Right lobe of liver (tissue), 6 donors: ENCODE data around the gene EPS8L1. TPM values are rescaled to one million over a fixed set of nuclear protein-coding genes. Genes with fewer than 3 reads are reported as not detected.

Experiments
- ATAC-seq, 4 donors: fragments of 200-7000 bp; cut with Tn5 transposase; one replicate each; pipeline ENCODE4 v1.9.1; 2020; ENCODE audit warnings: mild to moderate bottlenecking in 4 of 4, moderate library complexity in 4 of 4
- DNase-seq, 3 donors: peaks; one replicate each; pipeline ENCODE4 v3.0.0-alpha.2; 2020
- H3K27ac ChIP-seq, 3 donors: fragments of 200-600 bp; one replicate each; pipeline ENCODE4 v1.8.0; 2022
- H3K27me3 ChIP-seq, 2 donors: fragments of 200-600 bp; one replicate each; pipeline ENCODE4 v1.8.0; 2022
- H3K36me3 ChIP-seq, 4 donors: fragments of 200-600 bp; sonication (generic) in 1 of 4; one replicate each; pipeline versions ENCODE4 v1.5.1 to v1.8.0; 2017 to 2022; ENCODE audit warnings: control low read depth in 1 of 4
- H3K4me1 ChIP-seq, 4 donors: fragments of 200-600 bp; sonication (generic) in 1 of 4; one replicate each; pipeline versions ENCODE4 v1.5.1 to v1.8.0; 2017 to 2022; ENCODE audit warnings: control low read depth in 1 of 4
- H3K4me3 ChIP-seq, 3 donors: fragments of 200-600 bp; one replicate each; pipeline ENCODE4 v1.8.0; 2022
- H3K9me3 ChIP-seq, 4 donors: fragments of 200-600 bp; sonication (generic) in 1 of 4; one replicate each; pipeline versions ENCODE4 v1.5.1 to v1.8.0; 2017 to 2022; ENCODE audit warnings: control low read depth in 1 of 4
- POLR2A ChIP-seq: fragments of 450-650 bp; IDR thresholded peaks from one replicate; pipeline ENCODE4 v1.6.1; 2017; ENCODE audit warnings: antibody characterized with exemption, mild to moderate bottlenecking
- WGBS: methylation state at CpG from one replicate; pipeline ENCODE4 v1.1.6; 2018; ENCODE audit warnings: low coverage, low lambda C conversion rate; ENCODE audit not compliant: insufficient coverage; ENCODE audit errors: missing lambda C conversion rate; 5-methylcytosine and 5-hydroxymethylcytosine counted together
- intact Hi-C, 2 donors: fragments of 100-400 bp; cut with DNase I; formaldehyde crosslinking; loops; one replicate each; pipeline versions ENCODE4 v1.11.2 to v1.14.1; 2022
- total RNA-seq, 6 experiments: library from RNA; depleted of rRNA in 2 of 6; stranded (reverse); fragments of >200 nt in 2 of 6; fragmentation: NEBNext Ultra II Directional in 3 of 6; extraction: Animal tissue kit (Norgen Biotek cat#: 25700) in 3 of 6; gene quantifications; one replicate each; pipeline versions ENCODE4 v1.1.0 to v1.2.4, GENCODE V29; 2016 to 2023
- TF ChIP-seq, protein P1 (sequence below), 4 donors: fragments of 200-600 bp in 3 of 4; fragments of 450-650 bp in 1 of 4; IDR thresholded peaks; one replicate each; pipeline versions ENCODE4 v1.5.1 to v1.8.0; 2016 to 2022; ENCODE audit warnings: antibody characterized with exemption in 4 of 4, mild to moderate bottlenecking in 2 of 4
- donor health status: DM: no; HTN: yes; CAD: no.
- donor health status: DM: no; HTN: no; CAD: no.
- donor health status: DM: no; HTN: no; CAD: no.
- donor health status: DM: no; HTN: yes; CAD: no.
- donor health status: DM: no; HTN: yes; CAD: no.

The EPS8L1 gene
- total RNA-seq, 6 experiments from 2014 or later: 0.49 to 2.4 (median 1.2) TPM

DNA sequence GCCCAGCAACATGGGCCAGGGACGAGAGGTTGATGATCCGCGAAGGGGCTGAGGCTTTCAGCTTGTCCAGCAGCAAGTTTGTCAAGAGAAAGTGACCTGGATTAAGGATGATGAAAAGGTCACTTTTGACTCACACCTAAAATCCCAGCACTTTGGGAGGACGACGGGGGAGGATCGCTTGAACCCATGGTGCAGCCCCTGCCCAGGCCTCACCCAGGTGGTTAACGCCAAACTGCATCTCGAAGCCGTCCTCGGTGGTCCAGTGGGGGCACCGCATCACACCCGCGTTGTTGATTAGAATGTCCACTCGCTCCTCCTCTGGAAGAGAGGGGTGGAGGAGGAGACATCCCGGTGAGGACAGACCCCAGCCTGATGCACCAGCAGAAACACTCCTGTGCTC is 27.2 kb upstream of the EPS8L1 start:
- Histone ChIP-seq H3K9me3 (no peaks in the 10 kb centered on the region), H3K27ac (no peak overlapping the region), H3K36me3 (peaks cover 6 to 48% (median 26%) of the 10 kb centered on the region in 4 donors), H3K4me3 (no peak overlapping the region), H3K4me1 (no peaks in the 10 kb centered on the region), H3K27me3 (no peaks in the 10 kb centered on the region)
- TF ChIP-seq, protein P1, sequence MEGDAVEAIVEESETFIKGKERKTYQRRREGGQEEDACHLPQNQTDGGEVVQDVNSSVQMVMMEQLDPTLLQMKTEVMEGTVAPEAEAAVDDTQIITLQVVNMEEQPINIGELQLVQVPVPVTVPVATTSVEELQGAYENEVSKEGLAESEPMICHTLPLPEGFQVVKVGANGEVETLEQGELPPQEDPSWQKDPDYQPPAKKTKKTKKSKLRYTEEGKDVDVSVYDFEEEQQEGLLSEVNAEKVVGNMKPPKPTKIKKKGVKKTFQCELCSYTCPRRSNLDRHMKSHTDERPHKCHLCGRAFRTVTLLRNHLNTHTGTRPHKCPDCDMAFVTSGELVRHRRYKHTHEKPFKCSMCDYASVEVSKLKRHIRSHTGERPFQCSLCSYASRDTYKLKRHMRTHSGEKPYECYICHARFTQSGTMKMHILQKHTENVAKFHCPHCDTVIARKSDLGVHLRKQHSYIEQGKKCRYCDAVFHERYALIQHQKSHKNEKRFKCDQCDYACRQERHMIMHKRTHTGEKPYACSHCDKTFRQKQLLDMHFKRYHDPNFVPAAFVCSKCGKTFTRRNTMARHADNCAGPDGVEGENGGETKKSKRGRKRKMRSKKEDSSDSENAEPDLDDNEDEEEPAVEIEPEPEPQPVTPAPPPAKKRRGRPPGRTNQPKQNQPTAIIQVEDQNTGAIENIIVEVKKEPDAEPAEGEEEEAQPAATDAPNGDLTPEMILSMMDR (IDR thresholded peaks at IDR 0.05): no peak
- TF ChIP-seq POLR2A: no peak
- intact Hi-C loops: no loop called here
- DNase-seq (no peak), ATAC-seq (no peak)
- WGBS: 94% methylated on average over 3 of the region's 15 CpGs

DNA sequence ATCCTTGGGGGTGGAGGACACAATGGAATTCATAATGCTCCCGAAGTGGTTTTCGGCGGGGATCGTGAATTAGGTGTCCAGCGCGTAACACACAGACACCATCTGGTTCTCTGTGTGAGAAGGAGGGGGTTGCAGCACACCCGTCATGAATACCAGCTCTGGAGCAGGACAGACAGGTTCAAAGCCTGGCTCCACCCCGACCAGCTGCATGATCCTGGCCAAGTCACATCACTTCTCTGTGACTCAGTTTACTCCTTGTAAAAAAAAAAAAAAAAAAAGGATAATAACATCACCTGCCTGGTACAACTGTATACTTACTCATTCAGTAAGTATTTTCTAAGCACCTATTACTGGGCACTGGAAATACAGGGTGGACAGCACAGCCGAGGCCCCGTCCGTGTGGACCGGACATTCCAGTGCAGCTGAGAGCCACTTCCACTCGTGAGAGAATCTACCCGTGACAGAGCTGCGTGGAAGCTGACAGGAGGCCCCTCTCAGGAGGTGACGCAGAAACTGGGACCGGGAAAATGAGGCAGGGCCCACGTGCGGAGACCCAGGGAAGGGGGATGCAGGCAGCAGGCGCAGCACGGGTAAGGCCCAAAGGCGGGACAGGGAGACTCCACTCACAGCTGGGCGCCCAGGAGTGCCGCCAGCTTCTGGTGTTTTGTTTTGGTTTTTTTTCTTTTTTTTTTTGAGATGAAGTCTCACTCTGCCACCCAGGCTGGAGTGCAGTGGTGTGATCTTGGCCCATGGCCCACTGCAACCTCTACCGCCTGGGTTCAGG is 24.7 kb upstream of the EPS8L1 start:
- Histone ChIP-seq H3K4me1 (no peaks in the 10 kb centered on the region), H3K27ac (no peak overlapping the region), H3K4me3 (no peak overlapping the region), H3K9me3 (no peaks in the 10 kb centered on the region), H3K27me3 (no peaks in the 10 kb centered on the region), H3K36me3 (peaks cover 0 to 50% (median 27%) of the 10 kb centered on the region in 4 donors)
- intact Hi-C loops: no loop called here
- ATAC-seq: no peak
- WGBS: 96% methylated on average over 16 of the region's 25 CpGs
- no peak for TF ChIP-seq POLR2A
- TF ChIP-seq, protein P1 (IDR thresholded peaks at IDR 0.05): no peak
- no peak for DNase-seq

DNA sequence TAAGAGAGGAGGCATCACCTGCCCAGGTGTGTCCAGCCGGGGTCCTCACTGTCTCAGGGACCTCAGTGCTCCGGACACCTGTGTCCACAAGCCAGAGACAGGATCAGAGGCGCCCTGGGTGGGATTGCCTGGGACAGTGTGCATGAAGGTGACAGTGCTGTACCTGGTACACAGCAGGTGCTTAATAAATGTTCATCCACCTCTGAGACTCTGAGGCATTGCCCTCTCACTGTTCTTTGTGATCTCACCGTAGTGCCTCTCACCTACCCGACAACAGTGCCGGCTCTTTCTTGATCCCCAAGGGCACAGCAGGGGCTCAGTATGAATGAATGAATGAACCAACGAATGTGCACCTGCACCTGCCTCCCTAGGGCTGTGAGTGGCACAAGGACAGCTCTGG is 21.9 kb upstream of the EPS8L1 start:
- no peak for TF ChIP-seq POLR2A
- TF ChIP-seq, protein P1 (IDR thresholded peaks at IDR 0.05): no peak
- WGBS: 77% methylated on average over 2 of the region's 7 CpGs
- no peak overlapping the region for H3K27ac ChIP-seq
- H3K36me3 ChIP-seq: peaks cover 0 to 57% (median 17%) of the 10 kb centered on the region in 4 donors
- ATAC-seq: peak in 1 of 4 donors; percentile 29
- H3K27me3 ChIP-seq: no peaks in the 10 kb centered on the region
- intact Hi-C loops: no loop called here
- H3K4me3 ChIP-seq: no peak overlapping the region
- H3K9me3 ChIP-seq: no peaks in the 10 kb centered on the region
- DNase-seq: no peak
- H3K4me1 ChIP-seq: no peaks in the 10 kb centered on the region

DNA sequence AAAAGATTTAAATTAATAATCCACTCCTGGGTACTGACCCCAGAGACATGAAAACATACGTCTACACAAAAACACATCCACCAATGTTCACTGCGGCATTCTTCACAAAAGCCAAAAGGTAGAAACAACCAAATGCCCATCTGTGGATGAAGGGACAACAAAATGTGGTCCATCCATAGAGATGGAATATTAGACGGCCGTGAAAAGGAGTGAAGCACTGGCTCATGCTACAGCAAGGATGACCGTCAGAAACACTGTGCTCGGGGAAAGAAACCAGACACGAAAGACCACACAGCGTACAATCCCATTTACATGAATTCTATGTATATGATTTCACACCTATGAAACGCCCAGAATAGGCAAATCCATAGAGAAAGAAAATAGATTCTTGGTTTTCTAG is 18.8 kb upstream of the EPS8L1 start:
- WGBS: 97% methylated on average over 9 of the region's 9 CpGs
- TF ChIP-seq, protein P1 (IDR thresholded peaks at IDR 0.05): no peak
- TF ChIP-seq POLR2A: no peak
- H3K4me3 ChIP-seq: no peak overlapping the region
- no peaks in the 10 kb centered on the region for H3K9me3 ChIP-seq
- peaks cover 0 to 57% (median 15%) of the 10 kb centered on the region in 4 donors for H3K36me3 ChIP-seq
- intact Hi-C loops: no loop called here
- no peaks in the 10 kb centered on the region for H3K4me1 ChIP-seq
- no peak overlapping the region for H3K27ac ChIP-seq
- DNase-seq (no peak), ATAC-seq (no peak)
- no peaks in the 10 kb centered on the region for H3K27me3 ChIP-seq
